Thoracic aorta (tissue), 2 donors: ENCODE measurements around the gene TIMP2. TPM values are rescaled to one million over a fixed set of nuclear protein-coding genes. Genes with fewer than 3 reads are reported as not detected.

Experiments used
- ATAC-seq: fragments of 150-250 bp; one replicate; pipeline ENCODE4 v1.8.0; 2017; ENCODE audit warnings: low read depth; ENCODE audit not compliant: insufficient number of reproducible peaks, low FRiP score
- DNase-seq: peaks from one replicate; pipeline ENCODE4 v3.0.0-alpha.2; 2020; ENCODE audit warnings: low spot score
- H3K27ac ChIP-seq, 2 donors: fragments of 200-600 bp; sonication (generic); 1 replicate in 1 of 2; 2 replicates in 1 of 2; pipeline ENCODE4 v1.5.1; 2016; ENCODE audit warnings: mild to moderate bottlenecking in 2 of 2, moderate library complexity in 2 of 2
- H3K27me3 ChIP-seq: fragments of 200-600 bp; sonication (generic); replicated peaks from 2 replicates; pipeline ENCODE4 v1.6.0; 2016; ENCODE audit warnings: mild to moderate bottlenecking; ENCODE audit not compliant: insufficient read depth
- H3K36me3 ChIP-seq: fragments of 200-600 bp; sonication (generic); one replicate; pipeline ENCODE4 v1.5.1; 2016
- H3K4me1 ChIP-seq, 2 donors: fragments of 200-600 bp; sonication (generic); 1 replicate in 1 of 2; 2 replicates in 1 of 2; pipeline versions ENCODE4 v1.5.1 to v1.6.0; 2016; ENCODE audit warnings: low read depth in 2 of 2, mild to moderate bottlenecking in 1 of 2; ENCODE audit not compliant: control insufficient read depth in 1 of 2
- H3K4me3 ChIP-seq: fragments of 200-600 bp; sonication (generic); 2 replicates; pipeline ENCODE4 v1.5.1; 2016; ENCODE audit warnings: mild to moderate bottlenecking
- H3K9me3 ChIP-seq: fragments of 200-600 bp; sonication (generic); 2 replicates; pipeline ENCODE4 v1.5.1; 2016
- CTCF ChIP-seq: fragments of 200-600 bp; sonication (generic); IDR thresholded peaks from one replicate; pipeline ENCODE4 v1.5.1; 2019; ENCODE audit warnings: antibody characterized with exemption
- total RNA-seq, 2 donors: library from RNA; depleted of rRNA; stranded (reverse); fragments of >200 nt; gene quantifications; one replicate each; pipeline versions ENCODE4 v1.1.0 to v1.2.3, GENCODE V29; 2016

TIMP2 gene
- total RNA-seq, 2 donors from 2014 or later = 475 to 619 TPM

- H3K4me1 ChIP-seq = peaks cover 3 to 36% of the 10 kb centered on the region in 2 donors
- no peak for DNase-seq
- H3K27me3 ChIP-seq = no peaks in the 10 kb centered on the region
- no peak for TF ChIP-seq CTCF
- ATAC-seq = no peak
- no peaks in the 10 kb centered on the region for H3K36me3 ChIP-seq
- H3K4me3 ChIP-seq = peak overlapping the region; percentile 46
- no peak overlapping the region for H3K27ac ChIP-seq
- H3K9me3 ChIP-seq = no peaks in the 10 kb centered on the region
Measured at GRCh38 chr17:78971756-78972506, 46.7 kb upstream of the TIMP2 start.

DNA sequence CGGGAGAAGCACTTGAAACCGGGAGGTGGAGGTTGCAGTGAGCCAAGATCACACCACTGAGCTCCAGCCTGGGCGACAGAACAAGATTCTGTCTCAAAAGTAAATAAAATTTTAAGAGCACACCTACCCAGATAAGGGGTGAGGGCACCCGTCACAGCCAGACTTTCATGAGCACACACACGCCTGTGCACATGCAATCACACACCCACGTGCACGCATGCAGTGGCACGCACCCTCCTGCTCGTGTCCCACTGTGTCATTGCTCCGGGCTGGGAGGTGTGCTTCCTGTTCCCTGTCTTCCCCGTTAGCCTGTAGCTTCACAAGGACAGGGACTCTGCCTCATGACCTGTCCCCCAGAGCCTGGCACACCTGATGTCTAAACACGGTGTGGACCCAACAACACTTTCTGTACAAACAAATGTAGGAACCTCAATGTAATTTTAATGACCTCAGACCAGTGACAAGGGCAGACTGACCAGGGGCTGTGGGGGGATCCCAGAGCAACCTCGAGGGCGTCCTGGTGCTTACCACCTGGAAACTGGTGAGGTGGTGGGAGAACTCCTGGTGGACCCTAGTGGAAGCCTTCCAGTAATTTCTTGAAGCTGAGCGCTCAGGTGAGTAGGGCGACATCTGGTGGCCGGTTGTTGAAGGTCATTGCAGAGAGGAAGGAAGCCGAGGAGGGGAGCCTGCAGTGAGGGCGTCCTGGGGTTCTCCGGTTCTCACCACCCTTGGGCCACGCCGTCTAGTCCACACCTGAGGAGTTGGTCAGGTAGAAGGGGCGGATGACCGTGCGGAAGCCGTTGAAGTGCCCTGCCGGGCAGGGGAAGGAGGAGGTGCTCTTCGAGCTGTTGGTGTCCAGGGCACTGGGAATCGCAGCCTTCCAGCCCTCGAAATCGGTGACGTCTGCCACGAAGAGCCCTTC, 45.9 kb upstream of the TIMP2 start:
- DNase-seq = peak; percentile 58
- TF ChIP-seq CTCF = peak; percentile 93
- H3K36me3 ChIP-seq = no peaks in the 10 kb centered on the region
- H3K27ac ChIP-seq = no peak overlapping the region
- no peak for ATAC-seq
- H3K27me3 ChIP-seq = no peaks in the 10 kb centered on the region
- peak overlapping the region; percentile 46 for H3K4me3 ChIP-seq
- H3K9me3 ChIP-seq = no peaks in the 10 kb centered on the region
- H3K4me1 ChIP-seq = peaks cover 3 to 28% of the 10 kb centered on the region in 2 donors

GRCh38 chr17:78969865-78970264, 44.7 kb upstream of the TIMP2 start:
- ATAC-seq = no peak
- Histone ChIP-seq H3K27me3 (no peaks in the 10 kb centered on the region), H3K4me3 (no peak overlapping the region), H3K4me1 (peaks cover 0 to 15% of the 10 kb centered on the region in 2 donors), H3K36me3 (no peaks in the 10 kb centered on the region), H3K9me3 (no peaks in the 10 kb centered on the region), H3K27ac (no peak overlapping the region)
- DNase-seq = no peak
- no peak for TF ChIP-seq CTCF

DNA sequence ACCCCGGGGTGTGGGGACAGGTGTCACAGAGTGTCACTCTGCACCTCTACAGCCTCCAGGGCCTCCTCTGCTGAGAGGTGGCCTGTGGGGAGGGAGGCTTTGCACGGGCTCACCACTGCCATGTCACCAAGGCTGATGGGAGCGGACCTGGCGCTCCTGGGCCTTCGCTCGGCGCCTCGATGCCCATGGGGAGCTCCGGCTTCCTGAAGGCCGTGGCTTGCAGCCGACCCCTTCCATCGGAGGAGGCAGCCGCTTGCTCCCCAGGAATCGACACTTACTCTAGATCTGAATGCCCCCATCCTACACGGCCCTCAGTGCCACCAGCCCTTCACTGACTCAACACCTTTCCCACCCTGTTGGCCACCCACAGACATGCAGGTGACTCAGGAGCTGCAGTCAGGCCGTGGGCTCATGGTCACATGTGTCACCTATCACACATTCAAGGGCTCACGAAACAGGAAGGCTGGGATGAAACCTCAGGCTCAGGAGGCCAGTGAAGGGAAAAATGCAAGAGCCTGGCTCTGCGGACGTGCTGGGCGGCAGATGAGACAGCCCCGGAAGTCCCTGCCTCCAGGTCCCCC, 42.7 kb upstream of the TIMP2 start:
- DNase-seq (no peak), ATAC-seq (no peak)
- Histone ChIP-seq H3K36me3 (no peaks in the 10 kb centered on the region), H3K27ac (no peak overlapping the region), H3K9me3 (no peaks in the 10 kb centered on the region), H3K4me1 (peaks cover 0 to 10% of the 10 kb centered on the region in 2 donors), H3K4me3 (no peak overlapping the region), H3K27me3 (no peaks in the 10 kb centered on the region)
- TF ChIP-seq CTCF = no peak
